WTC11 (cell line): ENCODE data around the gene ALDH1A2. TPM values are rescaled to one million over a fixed set of nuclear protein-coding genes. Genes with fewer than 3 reads are reported as not detected.

Source experiments
- ATAC-seq: fragments of 200-7000 bp; cut with Tn5 transposase; 2 replicates; pipeline ENCODE4 v1.10.0; 2021; ENCODE audit warnings: mild to moderate bottlenecking, moderate library complexity
- CTCF ChIA-PET: fragments of 300-600 bp; sonication (Branson Sonifier 250); formaldehyde crosslinking; loops from one replicate; lab custom pipeline; 2021; ENCODE audit warnings: antibody characterized with exemption; lab: Charles Lee
- POLR2A ChIA-PET: fragments of 350-600 bp; sonication (Branson Sonifier 250); formaldehyde crosslinking; loops from one replicate; lab custom pipeline; 2021; ENCODE audit warnings: antibody characterized with exemption; lab: Charles Lee
- DNase-seq: peaks from one replicate; pipeline ENCODE4 v3.0.0; 2021; ENCODE audit warnings: low spot score
- H3K27ac Mint-ChIP-seq: 2 replicates; pipeline ENCODE4 v1.8.0; 2021; ENCODE audit warnings: mixed read lengths
- H3K27me3 Mint-ChIP-seq: 2 replicates; pipeline ENCODE4 v1.8.0; 2021; ENCODE audit warnings: low read depth, mild to moderate bottlenecking, moderate library complexity, mixed read lengths
- H3K36me3 Mint-ChIP-seq: 2 replicates; pipeline ENCODE4 v1.8.0; 2021; ENCODE audit warnings: mixed read lengths
- H3K4me1 Mint-ChIP-seq: 2 replicates; pipeline ENCODE4 v1.8.0; 2022; ENCODE audit warnings: mixed read lengths
- H3K4me3 Mint-ChIP-seq: 2 replicates; pipeline ENCODE4 v1.8.0; 2021; ENCODE audit warnings: mild to moderate bottlenecking, moderate library complexity, mixed read lengths
- H3K9me3 Mint-ChIP-seq: 2 replicates; pipeline ENCODE4 v1.8.0; 2021; ENCODE audit warnings: mixed read lengths
- AFF4 ChIP-seq: sonication (generic); formaldehyde crosslinking; IDR thresholded peaks from 2 replicates; pipeline ENCODE4 v1.8.1; 2023; ENCODE audit warnings: mild to moderate bottlenecking, missing genetic modification reagents, borderline replicate concordance
- ATF1 ChIP-seq: sonication (generic); formaldehyde crosslinking; IDR thresholded peaks from 2 replicates; pipeline ENCODE4 v1.8.1; 2023; ENCODE audit warnings: mild to moderate bottlenecking, moderate library complexity, missing genetic modification reagents
- CBFB ChIP-seq: sonication (generic); formaldehyde crosslinking; IDR thresholded peaks from 2 replicates; pipeline ENCODE4 v1.8.1; 2022; ENCODE audit warnings: mild to moderate bottlenecking, low read depth, missing genetic modification reagents
- CDX4 ChIP-seq: fragments of 250-450 bp; sonication (Bioruptor Pico); IDR thresholded peaks from 2 replicates; pipeline ENCODE4 v1.9.0; 2021; ENCODE audit warnings: moderate library complexity, mild to moderate bottlenecking, inconsistent platforms, borderline replicate concordance
- E2F1 ChIP-seq: sonication (generic); formaldehyde crosslinking; IDR thresholded peaks from 2 replicates; pipeline ENCODE4 v1.8.0; 2022; ENCODE audit warnings: mild to moderate bottlenecking, missing genetic modification reagents
- ELF4 ChIP-seq: sonication (generic); formaldehyde crosslinking; IDR thresholded peaks from 2 replicates; pipeline ENCODE4 v1.8.1; 2022; ENCODE audit warnings: low read depth, mild to moderate bottlenecking, moderate library complexity, missing genetic modification reagents
- FOXJ3 ChIP-seq: sonication (generic); formaldehyde crosslinking; IDR thresholded peaks from 2 replicates; pipeline ENCODE4 v1.9.0; 2021; ENCODE audit warnings: missing genetic modification reagents, mild to moderate bottlenecking, borderline replicate concordance
- FOXP1 ChIP-seq: sonication (generic); formaldehyde crosslinking; IDR thresholded peaks from 2 replicates; pipeline ENCODE4 v1.8.0; 2022; ENCODE audit warnings: missing genetic modification reagents, mild to moderate bottlenecking, moderate library complexity, borderline replicate concordance
- HMGXB4 ChIP-seq: sonication (generic); formaldehyde crosslinking; IDR thresholded peaks from 2 replicates; pipeline ENCODE4 v1.8.1; 2023; ENCODE audit warnings: mild to moderate bottlenecking, moderate library complexity, missing genetic modification reagents
- MAX ChIP-seq: sonication (generic); formaldehyde crosslinking; IDR thresholded peaks from 2 replicates; pipeline ENCODE4 v1.8.0; 2022; ENCODE audit warnings: mild to moderate bottlenecking, missing genetic modification reagents
- NR1H2 ChIP-seq: sonication (generic); formaldehyde crosslinking; IDR thresholded peaks from 2 replicates; pipeline ENCODE4 v1.9.0; 2021; ENCODE audit warnings: mild to moderate bottlenecking, moderate library complexity, missing genetic modification reagents
- NR2C2 ChIP-seq: sonication (generic); formaldehyde crosslinking; IDR thresholded peaks from 2 replicates; pipeline ENCODE4 v1.8.0; 2022; ENCODE audit warnings: mild to moderate bottlenecking, missing genetic modification reagents
- ZNF317 ChIP-seq: sonication (generic); formaldehyde crosslinking; IDR thresholded peaks from 2 replicates; pipeline ENCODE4 v1.8.1; 2023; ENCODE audit warnings: low read depth, mild to moderate bottlenecking, moderate library complexity, missing genetic modification reagents, borderline replicate concordance
- total RNA-seq: library from RNA; stranded (reverse); gene quantifications from 3 replicates; pipeline ENCODE4 v1.2.3, GENCODE V29; 2021
- TF ChIP-seq, protein P1 (sequence below): fragments of 250-450 bp; sonication (Bioruptor Pico); IDR thresholded peaks from 2 replicates; pipeline ENCODE4 v1.9.0; 2021; ENCODE audit warnings: mild to moderate bottlenecking, borderline replicate concordance
- TF ChIP-seq, protein P2 (sequence below): sonication (generic); formaldehyde crosslinking; IDR thresholded peaks from 2 replicates; pipeline ENCODE4 v1.8.1; 2022; ENCODE audit warnings: missing genetic modification reagents, borderline replicate concordance
- TF ChIP-seq, protein P3 (sequence below): sonication (generic); formaldehyde crosslinking; IDR thresholded peaks from 2 replicates; pipeline ENCODE4 v1.8.1; 2023; ENCODE audit warnings: mild to moderate bottlenecking, missing genetic modification reagents, moderate library complexity
- TF ChIP-seq, protein P4 (sequence below): sonication (generic); formaldehyde crosslinking; IDR thresholded peaks from 2 replicates; pipeline ENCODE4 v1.8.1; 2023; ENCODE audit warnings: mild to moderate bottlenecking, missing genetic modification reagents, moderate library complexity
- TF ChIP-seq, protein P5 (sequence below): sonication (generic); formaldehyde crosslinking; IDR thresholded peaks from 2 replicates; pipeline ENCODE4 v1.8.1; 2023; ENCODE audit warnings: mild to moderate bottlenecking, missing genetic modification reagents

ALDH1A2 gene
- total RNA-seq, 1 experiment from 2014 or later: 1.1 TPM

- TF ChIP-seq CDX4 (CRISPR knock-in tag) (no peak), E2F1 (CRISPR knock-in tag) (no peak), FOXJ3 (no peak), ATF1 (no peak), ZNF317 (no peak), NR1H2 (CRISPR knock-in tag) (no peak), CBFB (CRISPR knock-in tag) (no peak), MAX (CRISPR knock-in tag) (no peak), FOXP1 (CRISPR knock-in tag) (no peak), HMGXB4 (CRISPR knock-in tag) (no peak), NR2C2 (CRISPR knock-in tag) (no peak), AFF4 (no peak), ELF4 (CRISPR knock-in tag) (no peak)
- TF ChIP-seq, protein P1, sequence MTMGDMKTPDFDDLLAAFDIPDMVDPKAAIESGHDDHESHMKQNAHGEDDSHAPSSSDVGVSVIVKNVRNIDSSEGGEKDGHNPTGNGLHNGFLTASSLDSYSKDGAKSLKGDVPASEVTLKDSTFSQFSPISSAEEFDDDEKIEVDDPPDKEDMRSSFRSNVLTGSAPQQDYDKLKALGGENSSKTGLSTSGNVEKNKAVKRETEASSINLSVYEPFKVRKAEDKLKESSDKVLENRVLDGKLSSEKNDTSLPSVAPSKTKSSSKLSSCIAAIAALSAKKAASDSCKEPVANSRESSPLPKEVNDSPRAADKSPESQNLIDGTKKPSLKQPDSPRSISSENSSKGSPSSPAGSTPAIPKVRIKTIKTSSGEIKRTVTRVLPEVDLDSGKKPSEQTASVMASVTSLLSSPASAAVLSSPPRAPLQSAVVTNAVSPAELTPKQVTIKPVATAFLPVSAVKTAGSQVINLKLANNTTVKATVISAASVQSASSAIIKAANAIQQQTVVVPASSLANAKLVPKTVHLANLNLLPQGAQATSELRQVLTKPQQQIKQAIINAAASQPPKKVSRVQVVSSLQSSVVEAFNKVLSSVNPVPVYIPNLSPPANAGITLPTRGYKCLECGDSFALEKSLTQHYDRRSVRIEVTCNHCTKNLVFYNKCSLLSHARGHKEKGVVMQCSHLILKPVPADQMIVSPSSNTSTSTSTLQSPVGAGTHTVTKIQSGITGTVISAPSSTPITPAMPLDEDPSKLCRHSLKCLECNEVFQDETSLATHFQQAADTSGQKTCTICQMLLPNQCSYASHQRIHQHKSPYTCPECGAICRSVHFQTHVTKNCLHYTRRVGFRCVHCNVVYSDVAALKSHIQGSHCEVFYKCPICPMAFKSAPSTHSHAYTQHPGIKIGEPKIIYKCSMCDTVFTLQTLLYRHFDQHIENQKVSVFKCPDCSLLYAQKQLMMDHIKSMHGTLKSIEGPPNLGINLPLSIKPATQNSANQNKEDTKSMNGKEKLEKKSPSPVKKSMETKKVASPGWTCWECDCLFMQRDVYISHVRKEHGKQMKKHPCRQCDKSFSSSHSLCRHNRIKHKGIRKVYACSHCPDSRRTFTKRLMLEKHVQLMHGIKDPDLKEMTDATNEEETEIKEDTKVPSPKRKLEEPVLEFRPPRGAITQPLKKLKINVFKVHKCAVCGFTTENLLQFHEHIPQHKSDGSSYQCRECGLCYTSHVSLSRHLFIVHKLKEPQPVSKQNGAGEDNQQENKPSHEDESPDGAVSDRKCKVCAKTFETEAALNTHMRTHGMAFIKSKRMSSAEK (CRISPR knock-in tag): no peak
- TF ChIP-seq, protein P2, sequence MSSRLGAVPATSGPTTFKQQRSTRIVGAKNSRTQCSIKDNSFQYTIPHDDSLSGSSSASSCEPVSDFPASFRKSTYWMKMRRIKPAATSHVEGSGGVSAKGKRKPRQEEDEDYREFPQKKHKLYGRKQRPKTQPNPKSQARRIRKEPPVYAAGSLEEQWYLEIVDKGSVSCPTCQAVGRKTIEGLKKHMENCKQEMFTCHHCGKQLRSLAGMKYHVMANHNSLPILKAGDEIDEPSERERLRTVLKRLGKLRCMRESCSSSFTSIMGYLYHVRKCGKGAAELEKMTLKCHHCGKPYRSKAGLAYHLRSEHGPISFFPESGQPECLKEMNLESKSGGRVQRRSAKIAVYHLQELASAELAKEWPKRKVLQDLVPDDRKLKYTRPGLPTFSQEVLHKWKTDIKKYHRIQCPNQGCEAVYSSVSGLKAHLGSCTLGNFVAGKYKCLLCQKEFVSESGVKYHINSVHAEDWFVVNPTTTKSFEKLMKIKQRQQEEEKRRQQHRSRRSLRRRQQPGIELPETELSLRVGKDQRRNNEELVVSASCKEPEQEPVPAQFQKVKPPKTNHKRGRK (CRISPR knock-in tag): no peak
- TF ChIP-seq, protein P3, sequence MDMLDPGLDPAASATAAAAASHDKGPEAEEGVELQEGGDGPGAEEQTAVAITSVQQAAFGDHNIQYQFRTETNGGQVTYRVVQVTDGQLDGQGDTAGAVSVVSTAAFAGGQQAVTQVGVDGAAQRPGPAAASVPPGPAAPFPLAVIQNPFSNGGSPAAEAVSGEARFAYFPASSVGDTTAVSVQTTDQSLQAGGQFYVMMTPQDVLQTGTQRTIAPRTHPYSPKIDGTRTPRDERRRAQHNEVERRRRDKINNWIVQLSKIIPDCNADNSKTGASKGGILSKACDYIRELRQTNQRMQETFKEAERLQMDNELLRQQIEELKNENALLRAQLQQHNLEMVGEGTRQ (CRISPR knock-in tag): no peak
- TF ChIP-seq, protein P4, sequence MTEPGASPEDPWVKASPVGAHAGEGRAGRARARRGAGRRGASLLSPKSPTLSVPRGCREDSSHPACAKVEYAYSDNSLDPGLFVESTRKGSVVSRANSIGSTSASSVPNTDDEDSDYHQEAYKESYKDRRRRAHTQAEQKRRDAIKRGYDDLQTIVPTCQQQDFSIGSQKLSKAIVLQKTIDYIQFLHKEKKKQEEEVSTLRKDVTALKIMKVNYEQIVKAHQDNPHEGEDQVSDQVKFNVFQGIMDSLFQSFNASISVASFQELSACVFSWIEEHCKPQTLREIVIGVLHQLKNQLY (CRISPR knock-in tag): no peak
- TF ChIP-seq, protein P5, sequence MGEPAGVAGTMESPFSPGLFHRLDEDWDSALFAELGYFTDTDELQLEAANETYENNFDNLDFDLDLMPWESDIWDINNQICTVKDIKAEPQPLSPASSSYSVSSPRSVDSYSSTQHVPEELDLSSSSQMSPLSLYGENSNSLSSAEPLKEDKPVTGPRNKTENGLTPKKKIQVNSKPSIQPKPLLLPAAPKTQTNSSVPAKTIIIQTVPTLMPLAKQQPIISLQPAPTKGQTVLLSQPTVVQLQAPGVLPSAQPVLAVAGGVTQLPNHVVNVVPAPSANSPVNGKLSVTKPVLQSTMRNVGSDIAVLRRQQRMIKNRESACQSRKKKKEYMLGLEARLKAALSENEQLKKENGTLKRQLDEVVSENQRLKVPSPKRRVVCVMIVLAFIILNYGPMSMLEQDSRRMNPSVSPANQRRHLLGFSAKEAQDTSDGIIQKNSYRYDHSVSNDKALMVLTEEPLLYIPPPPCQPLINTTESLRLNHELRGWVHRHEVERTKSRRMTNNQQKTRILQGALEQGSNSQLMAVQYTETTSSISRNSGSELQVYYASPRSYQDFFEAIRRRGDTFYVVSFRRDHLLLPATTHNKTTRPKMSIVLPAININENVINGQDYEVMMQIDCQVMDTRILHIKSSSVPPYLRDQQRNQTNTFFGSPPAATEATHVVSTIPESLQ: no peak
Measured at GRCh38 chr15:57961919-57962318, 103.6 kb downstream of the ALDH1A2 start.

More at GRCh38 chr15:57961919-57962318, 103.6 kb downstream of the ALDH1A2 start:
- DNase-seq: no peak
- H3K4me3 Mint-ChIP-seq: no peak overlapping the region
- H3K9me3 Mint-ChIP-seq: no peaks in the 10 kb centered on the region
- H3K4me1 Mint-ChIP-seq: no peaks in the 10 kb centered on the region
- CTCF ChIA-PET: no interaction called here
- no peak for ATAC-seq
- peaks cover 3% of the 10 kb centered on the region; the same call in 1 of the 2 replicates for H3K27me3 Mint-ChIP-seq
- POLR2A ChIA-PET: no interaction called here
- no peak overlapping the region for H3K27ac Mint-ChIP-seq
- H3K36me3 Mint-ChIP-seq: no peaks in the 10 kb centered on the region
